CD14-positive monocyte (primary cell): ENCODE measurements around the gene GTPBP6. TPM values are rescaled to one million over a fixed set of nuclear protein-coding genes. Genes with fewer than 3 reads are reported as not detected.

Experiments
- DNase-seq, 3 donors: peaks; one replicate each; pipeline ENCODE4 v3.0.0-alpha.2; 2011 to 2022
- H2AFZ ChIP-seq: 2 replicates; pipeline ENCODE4 v1.6.0; 2012; ENCODE audit warnings: mild to moderate bottlenecking, low read depth, low read length, inconsistent platforms; ENCODE audit not compliant: insufficient read depth, poor library complexity, severe bottlenecking
- H3K27ac ChIP-seq, 2 donors: 1 replicate in 1 of 2; 2 replicates in 1 of 2; pipeline ENCODE4 v1.5.1; 2012 to 2013; ENCODE audit warnings: low read length in 2 of 2, control low read depth in 1 of 2, inconsistent platforms in 1 of 2, low read depth in 1 of 2, mild to moderate bottlenecking in 1 of 2
- H3K27me3 ChIP-seq, 2 donors: one replicate each; pipeline versions ENCODE4 v1.6.0 to v1.6.1; 2011 to 2013; ENCODE audit warnings: low read length in 2 of 2; ENCODE audit not compliant: control insufficient read depth in 2 of 2, insufficient read depth in 2 of 2
- H3K36me3 ChIP-seq, 2 donors: replicated peaks in 1 of 2; 1 replicate in 1 of 2; 2 replicates in 1 of 2; pipeline versions ENCODE4 v1.5.1 to v1.6.1; 2012 to 2013; ENCODE audit warnings: low read length in 2 of 2, control low read depth in 1 of 2, inconsistent platforms in 1 of 2, mild to moderate bottlenecking in 1 of 2; ENCODE audit not compliant: insufficient read depth in 2 of 2, control insufficient read depth in 1 of 2
- H3K4me1 ChIP-seq, 2 donors: 1 replicate in 1 of 2; 2 replicates in 1 of 2; pipeline versions ENCODE4 v1.5.1 to v1.6.1; 2012 to 2013; ENCODE audit warnings: low read length in 2 of 2, control low read depth in 1 of 2, inconsistent platforms in 1 of 2, mild to moderate bottlenecking in 1 of 2, moderate library complexity in 1 of 2; ENCODE audit not compliant: insufficient read depth in 2 of 2, control insufficient read depth in 1 of 2
- H3K4me2 ChIP-seq: replicated peaks from 2 replicates; pipeline ENCODE3; 2012; ENCODE audit warnings: low read length, moderate library complexity, mild to moderate bottlenecking; ENCODE audit not compliant: poor library complexity, severe bottlenecking; ENCODE audit errors: extremely low read depth
- H3K4me3 ChIP-seq, 3 experiments: fragments of 200-600 bp in 1 of 3; sonication (generic) in 1 of 3; replicated peaks in 1 of 3; 1 replicate in 2 of 3; 2 replicates in 1 of 3; pipeline ENCODE4 v1.5.1; 2011 to 2013; ENCODE audit warnings: low read length in 3 of 3, mild to moderate bottlenecking in 3 of 3, control low read depth in 2 of 3, low read depth in 2 of 3, inconsistent platforms in 1 of 3, moderate library complexity in 1 of 3
- H3K79me2 ChIP-seq: 2 replicates; pipeline ENCODE4 v1.6.0; 2012; ENCODE audit warnings: mild to moderate bottlenecking, control low read depth, inconsistent platforms, low read length, moderate library complexity; ENCODE audit not compliant: insufficient read depth
- H3K9ac ChIP-seq: 2 replicates; pipeline ENCODE4 v1.6.0; 2017; ENCODE audit warnings: low read length, mild to moderate bottlenecking; ENCODE audit not compliant: insufficient read depth, poor library complexity, severe bottlenecking
- H3K9me3 ChIP-seq, 2 donors: replicated peaks in 1 of 2; 1 replicate in 1 of 2; 2 replicates in 1 of 2; pipeline versions ENCODE4 v1.5.1 to v1.6.1; 2012 to 2013; ENCODE audit warnings: low read length in 2 of 2, control low read depth in 1 of 2; ENCODE audit not compliant: control insufficient read depth in 1 of 2, insufficient read depth in 1 of 2
- H4K20me1 ChIP-seq: 2 replicates; pipeline ENCODE4 v1.6.0; 2012; ENCODE audit warnings: mild to moderate bottlenecking, low read length, control low read depth, moderate library complexity; ENCODE audit not compliant: insufficient read depth
- H3K27ac Mint-ChIP-seq, 7 donors: one replicate each; pipeline ENCODE4 v1.8.0; 2020; ENCODE audit warnings: mild to moderate bottlenecking in 7 of 7, mixed read lengths in 7 of 7, moderate library complexity in 6 of 7, inconsistent platforms in 2 of 7
- H3K27me3 Mint-ChIP-seq, 3 donors: one replicate each; pipeline ENCODE4 v1.8.0; 2021 to 2022; ENCODE audit warnings: low read depth in 3 of 3, mild to moderate bottlenecking in 3 of 3, mixed read lengths in 3 of 3, moderate library complexity in 3 of 3, inconsistent platforms in 1 of 3
- H3K36me3 Mint-ChIP-seq, 2 donors: one replicate each; pipeline ENCODE4 v1.8.0; 2020; ENCODE audit warnings: mixed read lengths in 2 of 2, inconsistent platforms in 1 of 2, mild to moderate bottlenecking in 1 of 2
- H3K4me1 Mint-ChIP-seq: one replicate; pipeline ENCODE4 v1.8.0; 2020; ENCODE audit warnings: mild to moderate bottlenecking, mixed read lengths
- H3K4me3 Mint-ChIP-seq, 2 donors: one replicate each; pipeline ENCODE4 v1.8.0; 2020; ENCODE audit warnings: mild to moderate bottlenecking in 2 of 2, mixed read lengths in 2 of 2, moderate library complexity in 1 of 2
- H3K9me3 Mint-ChIP-seq, 7 donors: one replicate each; pipeline ENCODE4 v1.8.0; 2020 to 2022; ENCODE audit warnings: mixed read lengths in 7 of 7, mild to moderate bottlenecking in 6 of 7, moderate library complexity in 6 of 7, inconsistent platforms in 2 of 7
- WGBS: methylation state at CpG from one replicate; pipeline ENCODE4 v1.1.5; 2013; ENCODE audit warnings: missing lambda C conversion rate; ENCODE audit not compliant: insufficient coverage; 5-methylcytosine and 5-hydroxymethylcytosine counted together
- intact Hi-C, 2 donors: fragments of 100-400 bp; cut with micrococcal nuclease; formaldehyde crosslinking; loops; one replicate each; pipeline versions ENCODE4 v1.15.0 to v1.15.1; 2023
- polyA plus RNA-seq, 3 donors: library from polyadenylated mRNA; depleted of rRNA in 1 of 3; unstranded in 2 of 3; stranded (reverse) in 1 of 3; fragments of 300-500 nt in 2 of 3; fragments of >200 nt in 1 of 3; fragmentation: Illumina TruSeq in 2 of 3; gene quantifications; 1 replicate in 2 of 3; 2 replicates in 1 of 3; pipeline ENCODE4 v1.2.3, GENCODE V29; 2012 to 2021
- TF ChIP-seq, protein P1 (sequence below): fragments of 200-600 bp; IDR thresholded peaks from one replicate; pipeline ENCODE4 v1.8.0; 2022; ENCODE audit warnings: antibody characterized with exemption, mild to moderate bottlenecking

The GTPBP6 gene
- polyA plus RNA-seq, 3 donors, result 17.2 to 39.3 (median 27.0) TPM

GRCh38 chrX:255923-256331 is 62.7 kb downstream of the GTPBP6 start:
- DNase-seq, result peak in 1 of 3 donors; percentile 1
- intact Hi-C loops, result no loop called here
- no peak overlapping the region for H2AFZ ChIP-seq
- H3K36me3 Mint-ChIP-seq, result no peaks in the 10 kb centered on the region
- peaks cover 0 to 5% (median 2%) of the 10 kb centered on the region in 3 donors for H3K27me3 Mint-ChIP-seq
- H3K4me1 Mint-ChIP-seq, result peaks cover 5% of the 10 kb centered on the region
- no peak overlapping the region for H3K9ac ChIP-seq
- no peaks in the 10 kb centered on the region for H4K20me1 ChIP-seq
- peaks cover 0 to 27% of the 10 kb centered on the region in 2 donors for H3K9me3 ChIP-seq
- H3K27me3 ChIP-seq, result no peaks in the 10 kb centered on the region
- H3K4me1 ChIP-seq, result no peaks in the 10 kb centered on the region
- TF ChIP-seq, protein P1, sequence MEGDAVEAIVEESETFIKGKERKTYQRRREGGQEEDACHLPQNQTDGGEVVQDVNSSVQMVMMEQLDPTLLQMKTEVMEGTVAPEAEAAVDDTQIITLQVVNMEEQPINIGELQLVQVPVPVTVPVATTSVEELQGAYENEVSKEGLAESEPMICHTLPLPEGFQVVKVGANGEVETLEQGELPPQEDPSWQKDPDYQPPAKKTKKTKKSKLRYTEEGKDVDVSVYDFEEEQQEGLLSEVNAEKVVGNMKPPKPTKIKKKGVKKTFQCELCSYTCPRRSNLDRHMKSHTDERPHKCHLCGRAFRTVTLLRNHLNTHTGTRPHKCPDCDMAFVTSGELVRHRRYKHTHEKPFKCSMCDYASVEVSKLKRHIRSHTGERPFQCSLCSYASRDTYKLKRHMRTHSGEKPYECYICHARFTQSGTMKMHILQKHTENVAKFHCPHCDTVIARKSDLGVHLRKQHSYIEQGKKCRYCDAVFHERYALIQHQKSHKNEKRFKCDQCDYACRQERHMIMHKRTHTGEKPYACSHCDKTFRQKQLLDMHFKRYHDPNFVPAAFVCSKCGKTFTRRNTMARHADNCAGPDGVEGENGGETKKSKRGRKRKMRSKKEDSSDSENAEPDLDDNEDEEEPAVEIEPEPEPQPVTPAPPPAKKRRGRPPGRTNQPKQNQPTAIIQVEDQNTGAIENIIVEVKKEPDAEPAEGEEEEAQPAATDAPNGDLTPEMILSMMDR, result no peak
- no peak overlapping the region for H3K27ac ChIP-seq
- no peaks in the 10 kb centered on the region for H3K36me3 ChIP-seq
- 91% methylated on average over 27 of the region's 28 CpGs for WGBS
- no peaks in the 10 kb centered on the region for H3K79me2 ChIP-seq
- H3K4me3 Mint-ChIP-seq, result no peak overlapping the region
- peaks cover 2 to 21% (median 3%) of the 10 kb centered on the region in 7 donors for H3K9me3 Mint-ChIP-seq
- H3K27ac Mint-ChIP-seq, result peak overlapping the region in 1 of 7 donors; percentile 66
- H3K4me2 ChIP-seq, result no peak overlapping the region
- no peak overlapping the region for H3K4me3 ChIP-seq

Other genes starting within 250 kb of the GTPBP6 start
- gene PLCXD1, start 37.4 kb downstream of the GTPBP6 start, polyA plus RNA-seq, result 10 to 100 TPM in 1 of 3 donors, 1 to 10 TPM in 2; 2.9 to 28.7 (median 6.7) TPM
- 1 to 10 TPM; 2.1 to 9.0 (median 2.3) TPM for gene PPP2R3B, start 68.1 kb upstream of the GTPBP6 start, polyA plus RNA-seq